GM12878 (cell line): ENCODE results near the gene ACSL1. TPM values are rescaled to one million over a fixed set of nuclear protein-coding genes. Genes with fewer than 3 reads are reported as not detected.

ENCODE experiments used
- ATAC-seq: fragments of 200-7000 bp; cut with Tn5 transposase; 3 replicates; pipeline ENCODE4 v1.9.1; 2020; ENCODE audit warnings: mild to moderate bottlenecking, moderate library complexity
- BruUV-seq: library from RNA; stranded (reverse); fragments of 400-500 nt; replicated peaks from 2 replicates; lab custom pipeline; 2021; lab: Mats Ljungman, UMichigan
- CTCF ChIA-PET: fragments of 300-600 bp; sonication (Branson Sonifier 250); formaldehyde crosslinking; extraction: SDS; loops from one replicate; lab custom pipeline; 2021; ENCODE audit warnings: inconsistent platforms; lab: Yijun Ruan, JAX
- POLR2A ChIA-PET: fragments of 350-600 bp; formaldehyde crosslinking; extraction: SDS; loops from one replicate; lab custom pipeline; 2021; ENCODE audit warnings: inconsistent platforms; lab: Charles Lee
- RAD21 ChIA-PET: fragments of 300-600 bp; sonication (Branson Sonifier 250); formaldehyde crosslinking; loops from one replicate; lab custom pipeline; 2023; ENCODE audit warnings: antibody characterized with exemption; ENCODE audit not compliant: unreplicated experiment; lab: Charles Lee
- SMC1A ChIA-PET: fragments of 300-600 bp; sonication (Branson Sonifier 250); formaldehyde crosslinking; loops from one replicate; lab custom pipeline; 2023; ENCODE audit not compliant: unreplicated experiment, uncharacterized antibody; lab: Charles Lee
- DNase-seq: peaks from one replicate; pipeline ENCODE4 v3.0.0-alpha.2; 2011; ENCODE audit warnings: low read depth, low spot score
- FAIRE-seq: peaks from 3 replicates; lab custom pipeline; 2011; peaks lifted over from hg19 to GRCh38; lab: Jason Lieb, UNC
- H2AFZ ChIP-seq: 2 replicates; pipeline ENCODE4 v1.6.0; 2011; ENCODE audit warnings: low read depth, low read length, control low read depth; ENCODE audit not compliant: control insufficient read depth
- H3K27ac ChIP-seq: 2 replicates; pipeline ENCODE4 v1.5.1; 2011; ENCODE audit warnings: control low read depth; ENCODE audit not compliant: control insufficient read depth, insufficient read depth
- H3K27me3 ChIP-seq, 2 experiments: replicated peaks in 1 of 2; 2 replicates each; pipeline versions ENCODE4 v1.6.0 to v1.6.1; 2011; ENCODE audit warnings: low read length in 1 of 2; ENCODE audit not compliant: control insufficient read depth in 2 of 2, insufficient read depth in 2 of 2
- H3K36me3 ChIP-seq, 2 experiments: 2 replicates each; pipeline ENCODE4 v1.5.1; 2011; ENCODE audit warnings: low read length in 1 of 2; ENCODE audit not compliant: control insufficient read depth in 2 of 2, insufficient read depth in 2 of 2
- H3K4me1 ChIP-seq: 2 replicates; pipeline ENCODE4 v1.6.1; 2011; ENCODE audit warnings: mild to moderate bottlenecking, low read length, moderate library complexity, mixed read lengths; ENCODE audit not compliant: control insufficient read depth, insufficient read depth
- H3K4me2 ChIP-seq: 2 replicates; pipeline ENCODE4 v1.6.0; 2011; ENCODE audit warnings: control low read depth; ENCODE audit not compliant: control insufficient read depth, insufficient read depth
- H3K4me3 ChIP-seq: fragments of 200-600 bp; sonication (generic); 2 replicates; pipeline ENCODE4 v1.5.1; 2016
- H3K79me2 ChIP-seq: 2 replicates; pipeline ENCODE4 v1.6.0; 2011; ENCODE audit warnings: low read length; ENCODE audit not compliant: control insufficient read depth, insufficient read depth
- H3K9ac ChIP-seq: 2 replicates; pipeline ENCODE4 v1.8.0; 2011; ENCODE audit warnings: low read length, control low read depth, mixed read lengths; ENCODE audit not compliant: control insufficient read depth, insufficient read depth
- H3K9me3 ChIP-seq: replicated peaks from 3 replicates; pipeline ENCODE4 v1.5.1; 2011; ENCODE audit warnings: mild to moderate bottlenecking, low read length; ENCODE audit not compliant: control insufficient read depth, insufficient read depth
- H4K20me1 ChIP-seq: 2 replicates; pipeline ENCODE4 v1.6.0; 2011; ENCODE audit not compliant: control insufficient read depth, insufficient read depth
- BRCA1 ChIP-seq: IDR thresholded peaks from 2 replicates; pipeline ENCODE4 v1.6.1; 2011; ENCODE audit warnings: low read depth, low read length, improper control_type of control experiment
- CREM ChIP-seq: IDR thresholded peaks from 2 replicates; pipeline ENCODE4 v1.6.1; 2014; ENCODE audit warnings: antibody characterized with exemption, low read depth
- FOXM1 ChIP-seq: IDR thresholded peaks from 2 replicates; pipeline ENCODE4 v1.6.1; 2012; ENCODE audit warnings: low read depth, mild to moderate bottlenecking, inconsistent platforms, low read length, moderate library complexity
- HCFC1 ChIP-seq: fragments of 150-350 bp; IDR thresholded peaks from 2 replicates; pipeline ENCODE4 v1.6.1; 2014; ENCODE audit warnings: low read length
- IKZF1 ChIP-seq: fragments of 450-650 bp; conservative IDR thresholded peaks from 2 replicates; pipeline ENCODE4 v1.6.1; 2017; ENCODE audit warnings: antibody characterized with exemption, mild to moderate bottlenecking
- IRF4 ChIP-seq: IDR thresholded peaks from 2 replicates; pipeline ENCODE4 v1.6.1; 2011; ENCODE audit warnings: low read depth, low read length
- MXI1 ChIP-seq: fragments of 150-350 bp; IDR thresholded peaks from 2 replicates; pipeline ENCODE4 v1.6.1; 2011; ENCODE audit warnings: low read depth, mild to moderate bottlenecking, inconsistent platforms, low read length, improper control_type of control experiment
- PML ChIP-seq: IDR thresholded peaks from 2 replicates; pipeline ENCODE4 v1.6.1; 2012; ENCODE audit warnings: low read length, inconsistent platforms
- POU2F2 ChIP-seq: IDR thresholded peaks from 3 replicates; pipeline ENCODE4 v1.6.1; 2011; ENCODE audit warnings: low read depth, mild to moderate bottlenecking, low read length, borderline replicate concordance
- RAD21 ChIP-seq: IDR thresholded peaks from 2 replicates; pipeline ENCODE4 v1.6.1; 2011; ENCODE audit warnings: mild to moderate bottlenecking, low read depth, low read length, moderate library complexity; ENCODE audit not compliant: insufficient read depth
- RFX5 ChIP-seq: IDR thresholded peaks from 2 replicates; pipeline ENCODE4 v1.6.1; 2011; ENCODE audit warnings: low read depth, low read length, improper control_type of control experiment
- RUNX3 ChIP-seq: IDR thresholded peaks from 2 replicates; pipeline ENCODE4 v1.6.1; 2012; ENCODE audit warnings: low read length, inconsistent platforms
- SPI1 ChIP-seq: IDR thresholded peaks from 2 replicates; pipeline ENCODE4 v1.6.1; 2011; ENCODE audit warnings: low read depth, mild to moderate bottlenecking, low read length, moderate library complexity, borderline replicate concordance; ENCODE audit not compliant: insufficient read depth
- ZZZ3 ChIP-seq: IDR thresholded peaks from 2 replicates; pipeline ENCODE4 v1.6.1; 2011; ENCODE audit warnings: low read depth; ENCODE audit not compliant: control insufficient read depth, insufficient read length
- WGBS: methylation state at CpG from one replicate; pipeline ENCODE4 v1.1.6; 2016; ENCODE audit warnings: low lambda C conversion rate; ENCODE audit not compliant: insufficient replicate concordance, insufficient coverage; ENCODE audit errors: missing lambda C conversion rate; 5-methylcytosine and 5-hydroxymethylcytosine counted together
- in situ Hi-C: fragments of 300-500 bp; cut with MboI; formaldehyde crosslinking; loops from 9 replicates; pipeline ENCODE4 v1.14.3; 2018; ENCODE audit warnings: mixed read lengths
- intact Hi-C: fragments of 100-400 bp; cut with micrococcal nuclease; formaldehyde crosslinking; loops from one replicate; pipeline ENCODE4 v1.14.2; 2022; ENCODE audit not compliant: unreplicated experiment
- polyA plus RNA-seq, 11 experiments: library from polyadenylated mRNA; depleted of rRNA in 4 of 11; unstranded in 6 of 11; stranded (reverse) in 5 of 11; fragments of >200 nt; fragmentation: Nextera tagmentation in 4 of 11; fragmentation: Illumina TruSeq in 1 of 11; extraction: Ambion mirVana in 4 of 11; extraction: Trizol in 1 of 11; gene quantifications; 1 replicate in 1 of 11; 2 replicates in 10 of 11; pipeline versions ENCODE4 v1.2.1 to v1.2.3, GENCODE V29; 2011 to 2016; ENCODE audit warnings: inconsistent platforms in 2 of 11, missing spikeins in 2 of 11, low read depth in 1 of 11
- total RNA-seq, 4 experiments: library from RNA; depleted of rRNA in 3 of 4; stranded (reverse); fragments of >200 nt in 3 of 4; fragmentation: Illumina TruSeq in 1 of 4; extraction: Trizol in 1 of 4; gene quantifications; 2 replicates each; pipeline versions ENCODE4 v1.2.1 to v1.2.3, GENCODE V29; 2013 to 2021
- TF ChIP-seq, protein P1 (sequence below): fragments of 450-650 bp; IDR thresholded peaks from 2 replicates; pipeline ENCODE4 v1.6.1; 2017; ENCODE audit warnings: antibody characterized with exemption, mild to moderate bottlenecking, moderate library complexity
- TF ChIP-seq, protein P2 (sequence below): fragments of 450-650 bp; formaldehyde crosslinking; IDR thresholded peaks from 2 replicates; pipeline ENCODE4 v1.4.0; 2022; ENCODE audit warnings: mild to moderate bottlenecking, moderate library complexity

The ACSL1 gene
- total and polyA plus RNA-seq, 10 of the 15 experiments (the other 5 are each of a cell fraction or from before 2014, with no cell fraction given), result 30.7 to 68.1 (median 58.7) TPM

DNA sequence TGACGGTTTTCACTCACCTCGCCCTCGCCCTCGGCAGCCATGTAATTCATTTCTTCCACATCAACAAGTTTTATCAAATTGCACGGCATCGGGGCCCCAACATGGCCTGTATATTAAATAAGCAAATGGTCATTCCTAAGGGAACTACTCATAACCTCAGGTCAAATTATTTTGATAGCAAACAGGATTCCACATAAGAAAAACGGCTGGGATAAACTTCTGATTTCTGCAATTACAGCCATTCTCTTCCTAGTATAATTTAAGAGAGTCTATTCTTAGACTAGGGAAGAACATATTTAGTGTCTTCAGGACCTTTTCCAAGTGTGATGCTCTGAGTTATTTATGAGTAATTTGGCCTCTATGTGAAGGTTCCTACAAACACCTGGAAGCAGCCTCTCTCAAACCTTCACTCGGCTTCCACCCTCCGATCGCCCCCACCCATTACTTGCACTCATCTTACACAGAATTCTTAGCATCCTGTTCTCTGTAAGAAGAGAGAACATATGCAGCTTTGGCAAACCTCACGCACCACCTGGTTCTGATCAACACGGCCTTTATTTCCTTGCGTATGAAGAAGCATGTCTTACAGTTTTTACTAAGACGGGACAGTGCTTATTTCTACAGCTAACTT lies 62.5 kb downstream of the ACSL1 start (continued):
- TF ChIP-seq, protein P1, sequence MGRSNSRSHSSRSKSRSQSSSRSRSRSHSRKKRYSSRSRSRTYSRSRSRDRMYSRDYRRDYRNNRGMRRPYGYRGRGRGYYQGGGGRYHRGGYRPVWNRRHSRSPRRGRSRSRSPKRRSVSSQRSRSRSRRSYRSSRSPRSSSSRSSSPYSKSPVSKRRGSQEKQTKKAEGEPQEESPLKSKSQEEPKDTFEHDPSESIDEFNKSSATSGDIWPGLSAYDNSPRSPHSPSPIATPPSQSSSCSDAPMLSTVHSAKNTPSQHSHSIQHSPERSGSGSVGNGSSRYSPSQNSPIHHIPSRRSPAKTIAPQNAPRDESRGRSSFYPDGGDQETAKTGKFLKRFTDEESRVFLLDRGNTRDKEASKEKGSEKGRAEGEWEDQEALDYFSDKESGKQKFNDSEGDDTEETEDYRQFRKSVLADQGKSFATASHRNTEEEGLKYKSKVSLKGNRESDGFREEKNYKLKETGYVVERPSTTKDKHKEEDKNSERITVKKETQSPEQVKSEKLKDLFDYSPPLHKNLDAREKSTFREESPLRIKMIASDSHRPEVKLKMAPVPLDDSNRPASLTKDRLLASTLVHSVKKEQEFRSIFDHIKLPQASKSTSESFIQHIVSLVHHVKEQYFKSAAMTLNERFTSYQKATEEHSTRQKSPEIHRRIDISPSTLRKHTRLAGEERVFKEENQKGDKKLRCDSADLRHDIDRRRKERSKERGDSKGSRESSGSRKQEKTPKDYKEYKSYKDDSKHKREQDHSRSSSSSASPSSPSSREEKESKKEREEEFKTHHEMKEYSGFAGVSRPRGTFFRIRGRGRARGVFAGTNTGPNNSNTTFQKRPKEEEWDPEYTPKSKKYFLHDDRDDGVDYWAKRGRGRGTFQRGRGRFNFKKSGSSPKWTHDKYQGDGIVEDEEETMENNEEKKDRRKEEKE, result no peak
- TF ChIP-seq ZZZ3, result no peak
- TF ChIP-seq, protein P2, sequence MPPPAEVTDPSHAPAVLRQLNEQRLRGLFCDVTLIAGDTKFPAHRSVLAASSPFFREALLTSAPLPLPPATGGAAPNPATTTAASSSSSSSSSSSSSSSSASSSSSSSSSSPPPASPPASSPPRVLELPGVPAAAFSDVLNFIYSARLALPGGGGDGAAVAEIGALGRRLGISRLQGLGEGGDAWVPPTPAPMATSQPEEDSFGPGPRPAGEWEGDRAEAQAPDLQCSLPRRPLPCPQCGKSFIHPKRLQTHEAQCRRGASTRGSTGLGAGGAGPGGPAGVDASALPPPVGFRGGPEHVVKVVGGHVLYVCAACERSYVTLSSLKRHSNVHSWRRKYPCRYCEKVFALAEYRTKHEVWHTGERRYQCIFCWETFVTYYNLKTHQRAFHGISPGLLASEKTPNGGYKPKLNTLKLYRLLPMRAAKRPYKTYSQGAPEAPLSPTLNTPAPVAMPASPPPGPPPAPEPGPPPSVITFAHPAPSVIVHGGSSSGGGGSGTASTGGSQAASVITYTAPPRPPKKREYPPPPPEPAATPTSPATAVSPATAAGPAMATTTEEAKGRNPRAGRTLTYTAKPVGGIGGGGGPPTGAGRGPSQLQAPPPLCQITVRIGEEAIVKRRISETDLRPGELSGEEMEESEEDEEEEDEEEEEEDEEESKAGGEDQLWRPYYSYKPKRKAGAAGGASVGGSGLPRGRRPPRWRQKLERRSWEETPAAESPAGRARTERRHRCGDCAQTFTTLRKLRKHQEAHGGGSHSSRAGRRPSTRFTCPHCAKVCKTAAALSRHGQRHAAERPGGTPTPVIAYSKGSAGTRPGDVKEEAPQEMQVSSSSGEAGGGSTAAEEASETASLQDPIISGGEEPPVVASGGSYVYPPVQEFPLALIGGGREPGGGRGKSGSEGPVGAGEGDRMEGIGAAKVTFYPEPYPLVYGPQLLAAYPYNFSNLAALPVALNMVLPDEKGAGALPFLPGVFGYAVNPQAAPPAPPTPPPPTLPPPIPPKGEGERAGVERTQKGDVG (CRISPR knock-in tag), result no peak
- TF ChIP-seq, all 136 proteins: peak for 0

DNA sequence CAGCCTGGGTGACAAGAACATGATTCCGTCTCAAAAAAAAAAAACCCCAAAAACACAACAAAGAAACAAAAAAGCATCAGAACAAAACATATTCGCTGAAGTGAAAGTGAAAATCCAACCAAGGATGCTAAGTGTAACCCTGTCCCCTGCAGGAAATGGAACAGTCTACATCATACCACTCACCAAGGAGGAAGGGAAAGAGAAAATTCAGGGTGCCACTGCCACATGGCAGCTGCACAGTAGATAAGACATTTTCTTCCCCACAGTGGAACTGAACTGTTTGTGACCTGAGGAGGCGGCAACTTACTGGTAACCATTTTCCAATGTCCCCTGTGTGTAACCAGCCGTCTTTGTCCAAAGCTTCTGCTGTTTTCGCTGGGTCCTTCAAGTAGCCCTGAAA lies 63.7 kb downstream of the ACSL1 start:
- Histone ChIP-seq H3K27ac (peak overlapping the region; percentile 64), H3K9me3 (no peaks in the 10 kb centered on the region), H3K9ac (no peak overlapping the region), H3K4me1 (peaks cover 5% of the 10 kb centered on the region), H2AFZ (peak overlapping the region; percentile 2), H3K36me3 (peaks cover 29 to 44% of the 10 kb centered on the region in 2 experiments), H3K4me2 (no peak overlapping the region), H4K20me1 (no peaks in the 10 kb centered on the region), H3K27me3 (no peaks in the 10 kb centered on the region), H3K79me2 (no peaks in the 10 kb centered on the region), H3K4me3 (no peak overlapping the region)
- ChIA-PET POLR2A (no interaction called here), SMC1A (interaction anchor here (1.0 kb wide), 1 partner anchor 98 kb away, joined by 3 read pairs; no protein-coding TSS in a partner anchor), CTCF (interaction anchor here (0.8 to 1.0 kb wide), 2 partner anchors 11 to 16 kb away, joined by 3 read pairs; no protein-coding TSS in a partner anchor), RAD21 (interaction anchor here (1.1 to 1.5 kb wide), 3 partner anchors 16 to 144 kb away, joined by 3 to 5 read pairs (median 3); no protein-coding TSS in a partner anchor)
- FAIRE-seq (peak; percentile 89), ATAC-seq (peak; percentile 97), DNase-seq (peak; percentile 50)
- no TSS peak for BruUV-seq
- intact Hi-C loops (no loop called here), in situ Hi-C loops (no loop called here)
- WGBS, result 84% methylated on average over 5 of the region's 5 CpGs
- TF ChIP-seq BRCA1 (no peak), POU2F2 (0 out of 3 replicates have a peak, but pooled peaks have one; percentile 15), HCFC1 (no peak), PML (0 out of 2 replicates have a peak, but pooled peaks have one; percentile 34), IRF4 (0 out of 2 replicates have a peak, but pooled peaks have one; percentile 19), SPI1 (peak; percentile 13; the same call in 1 of the 2 replicates), RAD21 (peak; percentile 37; the same call in 1 of the 2 replicates), FOXM1 (no peak), RUNX3 (0 out of 2 replicates have a peak, but pooled peaks have one; percentile 23), CREM (0 out of 2 replicates have a peak, but pooled peaks have one; percentile 30), MXI1 (0 out of 2 replicates have a peak, but pooled peaks have one; percentile 26), RFX5 (no peak), IKZF1 (0 out of 2 replicates have a peak, but pooled peaks have one; percentile 28)
